ENCODE data around the gene TPH2.

- TF ChIP-seq, protein P1, sequence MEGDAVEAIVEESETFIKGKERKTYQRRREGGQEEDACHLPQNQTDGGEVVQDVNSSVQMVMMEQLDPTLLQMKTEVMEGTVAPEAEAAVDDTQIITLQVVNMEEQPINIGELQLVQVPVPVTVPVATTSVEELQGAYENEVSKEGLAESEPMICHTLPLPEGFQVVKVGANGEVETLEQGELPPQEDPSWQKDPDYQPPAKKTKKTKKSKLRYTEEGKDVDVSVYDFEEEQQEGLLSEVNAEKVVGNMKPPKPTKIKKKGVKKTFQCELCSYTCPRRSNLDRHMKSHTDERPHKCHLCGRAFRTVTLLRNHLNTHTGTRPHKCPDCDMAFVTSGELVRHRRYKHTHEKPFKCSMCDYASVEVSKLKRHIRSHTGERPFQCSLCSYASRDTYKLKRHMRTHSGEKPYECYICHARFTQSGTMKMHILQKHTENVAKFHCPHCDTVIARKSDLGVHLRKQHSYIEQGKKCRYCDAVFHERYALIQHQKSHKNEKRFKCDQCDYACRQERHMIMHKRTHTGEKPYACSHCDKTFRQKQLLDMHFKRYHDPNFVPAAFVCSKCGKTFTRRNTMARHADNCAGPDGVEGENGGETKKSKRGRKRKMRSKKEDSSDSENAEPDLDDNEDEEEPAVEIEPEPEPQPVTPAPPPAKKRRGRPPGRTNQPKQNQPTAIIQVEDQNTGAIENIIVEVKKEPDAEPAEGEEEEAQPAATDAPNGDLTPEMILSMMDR (IDR thresholded peaks at IDR 0.05; ENCODE audit: poor library complexity): peak; percentile 25
- TF ChIP-seq EZH2phosphoT487 (IDR thresholded peaks at IDR 0.05; ENCODE audit: low read depth, severe bottlenecking, unreplicated experiment): no peak
- no peak for TF ChIP-seq EZH2 (IDR thresholded peaks at IDR 0.05; ENCODE audit: borderline replicate concordance)
Measured at GRCh38 chr12:71900091-71900490, 38.6 kb upstream of the TPH2 start.
